Hepatic stellate cell (primary cell): ENCODE measurements around the gene GABRG3.
"Not testable (repeated sequence)": the region's sequence is repeated elsewhere in the genome, so short reads cannot be mapped to it uniquely, and the experiment has no call there.

ENCODE experiments used
- DNase-seq: peaks from one replicate; pipeline ENCODE4 v3.0.0; 2011; ENCODE audit warnings: low spot score

GABRG3 gene

GRCh38 chr15:27341780-27342343, 370.9 kb downstream of the GABRG3 start:
- no peak for DNase-seq

- no peak for DNase-seq
Observed at GRCh38 chr15:27342991-27343390, 372.0 kb downstream of the GABRG3 start.

DNA sequence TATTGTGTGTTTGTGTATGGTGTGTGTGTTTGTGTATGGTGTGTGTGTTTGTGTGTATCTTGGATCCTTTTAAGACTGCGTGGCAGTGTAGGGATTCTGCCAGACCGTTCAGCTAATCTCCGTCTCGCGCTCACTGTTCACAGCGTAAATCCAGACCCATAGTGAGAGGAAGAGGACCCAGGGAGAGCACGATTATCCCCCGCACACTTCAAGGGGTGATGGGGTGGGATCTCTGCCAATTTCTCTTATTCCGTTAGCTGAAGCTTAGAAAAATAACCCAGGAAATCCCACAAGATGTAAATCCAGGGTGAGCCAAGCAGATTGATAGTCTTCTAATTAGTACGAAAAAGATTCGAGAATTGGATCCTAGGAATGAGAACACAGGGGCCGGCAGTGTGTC, 381.2 kb downstream of the GABRG3 start:
- DNase-seq: no peak

- DNase-seq: no peak
Observed at GRCh38 chr15:27353856-27354255, 382.9 kb downstream of the GABRG3 start.

GRCh38 chr15:27358751-27359434, 387.9 kb downstream of the GABRG3 start:
- DNase-seq: no peak

DNA sequence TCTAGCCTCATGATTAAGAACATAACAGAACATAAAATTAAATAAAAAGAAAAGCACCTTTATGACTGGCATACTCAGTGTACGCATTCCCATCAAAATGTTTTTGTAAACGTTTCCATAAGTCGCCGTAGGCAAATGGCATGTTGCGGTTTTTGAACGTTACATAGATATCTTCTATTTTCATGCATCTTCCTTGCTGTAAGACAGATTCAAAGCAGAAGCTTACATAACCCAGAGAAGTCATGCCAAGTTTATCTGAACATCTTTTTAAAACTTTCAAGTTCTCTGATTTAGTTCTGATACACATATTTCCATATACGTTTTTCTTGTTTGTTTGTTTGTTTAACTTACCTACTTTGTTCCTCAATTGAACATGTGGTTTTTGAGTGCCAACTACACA, 388.6 kb downstream of the GABRG3 start:
- no peak for DNase-seq

- DNase-seq: no peak
Observed at GRCh38 chr15:27360316-27360715, 389.3 kb downstream of the GABRG3 start.

DNA sequence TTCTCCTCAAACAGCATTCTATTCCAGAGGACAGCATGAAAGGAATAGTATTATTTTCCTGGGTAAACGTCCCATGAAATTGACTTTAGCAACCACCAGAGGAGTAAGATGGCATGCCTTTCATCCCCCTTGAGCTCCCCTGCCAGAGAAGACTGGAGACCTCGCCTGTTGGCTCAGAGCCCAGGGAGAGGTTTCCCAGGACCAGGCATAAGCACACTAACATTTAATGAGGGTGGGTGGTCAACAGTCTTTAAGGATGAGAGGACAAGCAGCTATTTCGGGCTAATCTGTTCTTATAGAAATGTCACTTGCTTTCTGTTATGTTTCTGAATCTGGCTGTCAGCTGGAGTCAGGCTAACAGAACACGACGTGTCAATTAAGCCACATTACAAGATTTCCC, 390.5 kb downstream of the GABRG3 start:
- DNase-seq: no peak

GRCh38 chr15:27365456-27365855, 394.5 kb downstream of the GABRG3 start:
- no peak for DNase-seq

- not testable (repeated sequence) for DNase-seq
Observed at GRCh38 chr15:27377391-27377790, 406.4 kb downstream of the GABRG3 start.

DNA sequence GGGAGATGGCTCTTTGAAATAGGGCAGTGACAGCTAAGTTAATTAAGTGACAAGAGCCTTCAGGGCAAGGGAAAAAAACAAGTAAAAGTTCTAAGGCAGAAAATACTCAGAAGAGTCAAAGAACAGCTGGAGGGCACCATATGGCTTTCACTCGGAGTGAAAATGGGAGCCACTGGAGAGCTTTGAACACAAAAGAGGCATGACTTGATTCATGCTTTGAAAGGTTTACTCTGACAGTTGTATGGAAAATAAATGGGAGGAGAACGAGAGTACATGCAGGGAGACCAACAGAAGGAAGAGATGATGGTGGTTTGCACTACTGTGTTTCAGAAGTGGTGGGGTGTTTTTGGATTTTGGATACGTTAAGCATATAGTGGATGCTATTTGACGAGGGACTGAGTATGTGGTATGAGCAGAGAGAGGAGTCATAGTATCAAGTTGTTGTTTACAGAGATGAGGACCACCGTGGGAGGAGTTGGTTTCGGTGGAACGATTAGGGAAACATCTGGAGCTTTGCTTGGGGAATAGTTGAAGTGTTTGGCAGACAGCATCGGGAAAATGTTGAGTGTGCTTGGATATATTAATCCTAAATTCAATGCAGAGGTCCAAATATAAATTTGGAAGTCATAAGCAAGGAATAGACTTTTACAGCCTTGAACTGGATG, 411.5 kb downstream of the GABRG3 start:
- no peak for DNase-seq

- DNase-seq: no peak
Observed at GRCh38 chr15:27383726-27384125, 412.7 kb downstream of the GABRG3 start.

- no peak for DNase-seq
Observed at GRCh38 chr15:27392163-27392562, 421.2 kb downstream of the GABRG3 start.

DNA sequence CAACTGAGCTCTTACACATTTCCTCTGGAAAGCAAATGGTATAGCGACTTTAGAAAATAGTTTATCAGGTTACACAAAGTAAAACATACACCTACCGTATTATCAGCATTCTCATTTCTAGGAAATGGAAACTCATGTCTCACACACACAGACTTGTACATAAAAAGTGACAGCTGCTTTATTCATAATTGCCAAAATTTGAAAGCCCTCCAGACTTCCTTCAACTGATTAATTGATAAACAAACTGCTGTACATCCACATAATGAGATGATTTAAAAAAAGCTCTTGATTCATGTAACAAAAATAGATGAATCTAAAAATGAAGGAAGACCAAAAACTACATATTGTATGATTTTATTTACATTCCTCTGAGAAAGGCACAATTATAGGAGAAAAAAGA, 425.5 kb downstream of the GABRG3 start:
- DNase-seq: no peak

GRCh38 chr15:27396996-27397395, 426.0 kb downstream of the GABRG3 start:
- DNase-seq: no peak

- no peak for DNase-seq
Observed at GRCh38 chr15:27398631-27399161, 427.7 kb downstream of the GABRG3 start.

DNA sequence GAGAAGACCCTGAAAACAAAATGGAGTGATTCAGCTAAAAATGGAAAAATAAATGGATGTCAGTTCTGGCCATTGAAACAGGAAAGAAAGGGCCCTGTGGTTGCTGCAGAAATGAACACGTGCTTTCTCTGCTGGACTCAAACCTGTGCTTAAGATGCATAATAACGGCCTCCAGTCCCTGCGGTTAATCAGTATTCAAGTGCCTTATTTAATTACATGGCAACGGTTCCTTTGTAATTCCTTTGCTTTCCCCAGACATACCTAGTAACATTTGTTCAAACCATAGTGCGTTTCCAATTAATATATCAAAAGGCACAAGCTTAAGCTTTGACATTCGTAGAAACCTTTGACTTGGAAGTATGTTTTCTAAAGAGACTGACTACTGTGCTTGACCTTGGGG, 428.3 kb downstream of the GABRG3 start:
- no peak for DNase-seq

- DNase-seq: no peak
Observed at GRCh38 chr15:27401471-27401870, 430.5 kb downstream of the GABRG3 start.

DNA sequence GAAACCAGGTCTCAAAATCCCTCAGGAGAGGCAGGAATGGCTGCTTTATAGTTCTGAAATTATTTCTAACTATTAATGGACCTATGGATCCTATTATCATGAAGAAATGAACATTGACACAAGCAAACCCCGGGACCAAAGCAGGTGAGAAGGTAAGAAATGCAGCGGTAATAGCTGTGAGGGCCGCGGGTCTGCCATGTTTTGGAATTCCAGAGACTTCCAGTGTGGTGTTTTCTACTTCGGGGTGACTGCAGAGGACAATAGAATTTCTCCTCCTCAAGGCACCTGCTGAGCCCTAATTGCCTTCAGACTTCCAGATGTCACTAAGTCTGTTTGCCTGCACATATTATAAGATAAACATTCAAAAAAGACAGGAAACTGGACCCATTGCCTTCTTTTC, 437.4 kb downstream of the GABRG3 start:
- no peak for DNase-seq

DNA sequence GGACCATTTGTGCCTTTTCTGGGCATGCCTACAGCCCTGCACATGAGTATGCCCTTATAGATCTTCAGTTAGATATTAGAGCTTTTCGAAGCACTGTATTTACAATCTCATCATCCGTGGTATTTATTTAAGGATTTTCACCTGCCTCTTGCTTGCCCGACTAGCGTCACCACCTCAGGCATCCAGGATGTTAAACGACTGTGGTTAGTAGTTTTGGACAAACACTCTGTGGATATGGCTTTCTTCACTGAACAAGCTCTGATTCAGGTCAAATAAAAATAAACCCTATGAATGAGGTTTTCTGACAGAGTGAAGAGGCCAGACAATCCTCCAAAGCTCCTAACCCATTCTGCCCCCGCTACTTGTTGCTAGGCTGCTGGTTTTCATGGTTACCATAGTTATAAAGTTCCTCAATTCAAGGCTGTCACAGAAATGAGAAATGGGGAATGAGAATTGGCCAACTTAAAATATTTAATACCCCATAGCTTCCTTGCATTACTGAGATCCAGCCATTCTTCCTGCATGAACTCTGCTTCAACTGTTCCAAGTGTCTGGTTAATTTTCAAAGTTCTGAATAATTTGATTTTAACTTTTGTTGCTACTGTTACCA, 440.1 kb downstream of the GABRG3 start:
- DNase-seq: no peak

DNA sequence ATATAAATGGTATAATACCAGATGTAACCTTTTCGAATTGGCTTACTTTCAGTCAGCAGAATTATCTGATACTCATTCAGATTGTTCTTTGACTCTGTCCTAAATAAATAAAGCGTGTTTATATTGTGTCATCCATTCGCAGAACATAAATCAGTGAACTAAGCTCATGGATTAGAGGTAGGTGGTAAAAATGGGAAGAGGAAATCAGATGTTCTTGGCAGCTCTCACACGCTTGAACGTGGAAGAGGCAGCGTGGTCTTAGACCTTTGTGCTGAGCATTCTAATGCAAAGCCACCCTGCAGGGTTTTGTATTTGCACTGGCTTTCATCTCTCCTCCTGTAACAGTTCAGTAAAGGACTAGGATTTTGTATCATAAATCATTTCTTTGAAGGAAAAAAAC, 441.4 kb downstream of the GABRG3 start:
- DNase-seq: no peak

DNA sequence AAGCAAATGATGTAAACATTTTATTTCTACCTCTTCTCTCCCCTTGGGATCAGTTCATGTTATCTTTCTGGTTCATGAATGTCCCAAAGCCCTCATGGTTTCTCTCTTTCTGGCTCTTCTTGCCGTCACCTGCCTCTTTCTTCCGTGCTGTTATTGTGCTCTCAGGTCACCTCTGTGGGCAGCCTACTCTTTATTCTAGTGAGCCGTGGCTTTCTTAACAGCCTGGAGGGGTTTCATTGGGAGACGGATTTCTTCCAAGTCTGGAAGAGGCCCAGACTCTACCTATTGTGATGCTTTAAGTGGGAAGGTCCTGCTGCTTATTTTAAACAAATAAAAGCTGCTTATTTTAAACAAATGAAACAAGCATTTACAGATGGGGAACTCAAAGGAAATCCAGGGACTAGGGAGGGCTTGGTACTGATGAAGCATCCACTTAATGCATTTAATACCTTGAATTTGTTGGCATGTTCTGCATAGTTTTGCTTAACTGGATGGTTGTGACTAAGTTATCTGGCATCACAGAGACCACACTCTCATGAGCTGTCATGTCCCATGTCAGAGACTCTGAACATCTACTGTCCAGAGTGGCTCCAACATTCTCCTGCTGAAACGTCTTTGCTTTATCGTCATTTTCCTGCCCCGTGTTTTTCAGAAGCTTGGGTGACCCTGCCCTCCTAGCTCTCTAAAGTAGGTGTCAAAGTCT, 443.3 kb downstream of the GABRG3 start:
- DNase-seq: no peak
